Breast epithelium (tissue), 4 donors: ENCODE measurements around the gene SH3D19. TPM values are rescaled to one million over a fixed set of nuclear protein-coding genes. Genes with fewer than 3 reads are reported as not detected.
"Not testable (repeated sequence)": the region's sequence is repeated elsewhere in the genome, so short reads cannot be mapped to it uniquely, and the experiment has no call there.

Experiments
- DNase-seq, 2 donors: peaks; one replicate each; pipeline ENCODE4 v3.0.0-alpha.2; 2019; ENCODE audit warnings: low spot score in 2 of 2
- H3K27ac ChIP-seq, 2 donors: fragments of 200-600 bp; sonication (generic) in 1 of 2; one replicate each; pipeline ENCODE4 v1.5.1; 2016 to 2019; ENCODE audit warnings: mild to moderate bottlenecking in 1 of 2
- H3K27me3 ChIP-seq, 2 donors: fragments of 200-600 bp; sonication (generic) in 1 of 2; one replicate each; pipeline versions ENCODE4 v1.5.1 to v1.6.0; 2017 to 2019; ENCODE audit warnings: control low read depth in 1 of 2, mild to moderate bottlenecking in 1 of 2
- H3K36me3 ChIP-seq: fragments of 200-600 bp; one replicate; pipeline ENCODE4 v1.5.1; 2019
- H3K4me1 ChIP-seq, 2 donors: fragments of 200-600 bp; sonication (generic); one replicate each; pipeline ENCODE4 v1.5.1; 2016 to 2019; ENCODE audit warnings: control low read depth in 1 of 2
- H3K4me3 ChIP-seq, 3 donors: fragments of 200-600 bp; sonication (generic); 1 replicate in 2 of 3; 2 replicates in 1 of 3; pipeline ENCODE4 v1.5.1; 2016 to 2019; ENCODE audit warnings: mild to moderate bottlenecking in 3 of 3, moderate library complexity in 2 of 3
- H3K9me3 ChIP-seq, 2 donors: fragments of 200-600 bp; sonication (generic) in 1 of 2; one replicate each; pipeline ENCODE4 v1.5.1; 2016 to 2019; ENCODE audit warnings: control low read depth in 1 of 2
- CTCF ChIP-seq, 3 donors: fragments of 450-650 bp; IDR thresholded peaks; one replicate each; pipeline ENCODE4 v1.5.1; 2016 to 2017; ENCODE audit warnings: antibody characterized with exemption in 3 of 3, mild to moderate bottlenecking in 3 of 3, moderate library complexity in 3 of 3
- POLR2A ChIP-seq: fragments of 450-650 bp; IDR thresholded peaks from one replicate; pipeline ENCODE4 v1.6.1; 2016; ENCODE audit warnings: antibody characterized with exemption, mild to moderate bottlenecking, moderate library complexity
- POLR2AphosphoS5 ChIP-seq, 3 donors: sonication (generic); formaldehyde crosslinking; IDR thresholded peaks; one replicate each; pipeline ENCODE4 v1.6.1; 2017; ENCODE audit warnings: antibody characterized with exemption in 3 of 3
- intact Hi-C: fragments of 100-400 bp; cut with DNase I; formaldehyde crosslinking; loops from one replicate; pipeline ENCODE4 v1.15.1; 2023; ENCODE audit warnings: low total_unique reads
- total RNA-seq, 3 donors: library from RNA; depleted of rRNA; stranded (reverse); fragments of >200 nt; gene quantifications; one replicate each; pipeline ENCODE4 v1.1.0, GENCODE V29; 2016

SH3D19 gene
- total RNA-seq, 3 donors from 2014 or later, result 82.9 to 297 (median 113) TPM

DNA sequence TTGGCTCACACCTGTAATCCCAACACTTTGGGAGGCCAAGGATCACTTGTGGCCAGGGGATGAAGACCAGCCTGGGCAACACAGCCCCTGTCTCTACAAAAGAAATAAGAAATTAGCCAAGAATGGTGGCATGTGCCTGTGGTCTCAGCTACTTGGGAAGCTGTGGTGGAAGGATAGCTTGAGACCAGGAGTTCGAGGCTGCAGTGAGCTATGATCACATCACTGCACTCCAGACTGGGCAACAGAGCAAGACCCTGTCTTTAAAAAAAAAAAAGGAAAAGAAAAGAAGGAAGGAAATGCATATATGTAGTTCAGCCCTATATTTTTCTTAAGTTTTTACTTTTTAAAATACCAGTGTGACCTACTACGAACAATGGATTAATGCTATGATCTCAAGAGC is 33.4 kb downstream of the SH3D19 start:
- intact Hi-C loops, result no loop called here
- DNase-seq, result no peak
- Histone ChIP-seq H3K36me3 (no peaks in the 10 kb centered on the region), H3K4me3 (no peak overlapping the region), H3K9me3 (no peaks in the 10 kb centered on the region), H3K27me3 (no peaks in the 10 kb centered on the region), H3K4me1 (no peaks in the 10 kb centered on the region), H3K27ac (no peak overlapping the region)
- TF ChIP-seq CTCF (IDR thresholded peaks at IDR 0.05) (no peak), POLR2AphosphoS5 (IDR thresholded peaks at IDR 0.05) (no peak), POLR2A (no peak)

DNA sequence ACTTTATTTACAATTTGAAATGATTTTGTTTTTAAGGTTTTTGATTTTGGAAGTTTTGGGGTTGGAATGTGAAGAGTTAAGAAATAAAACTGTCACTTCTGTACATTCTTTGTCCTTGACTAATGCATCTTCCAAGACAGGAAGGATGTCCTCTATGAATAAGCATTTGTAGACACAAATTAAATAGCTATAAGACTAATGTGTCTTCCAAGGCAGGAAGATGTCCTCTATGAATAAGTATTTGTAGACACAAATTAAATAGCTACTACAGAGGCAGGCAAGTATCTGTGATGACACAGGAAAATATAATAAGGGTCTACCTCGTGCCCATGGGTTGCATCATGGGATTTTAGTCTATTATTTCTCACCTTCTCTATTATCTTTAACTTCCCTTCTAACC is 33.9 kb downstream of the SH3D19 start:
- Histone ChIP-seq H3K27ac (no peak overlapping the region), H3K4me3 (no peak overlapping the region), H3K27me3 (no peaks in the 10 kb centered on the region), H3K9me3 (no peaks in the 10 kb centered on the region), H3K36me3 (no peaks in the 10 kb centered on the region), H3K4me1 (no peaks in the 10 kb centered on the region)
- DNase-seq, result no peak
- TF ChIP-seq POLR2A (no peak), POLR2AphosphoS5 (IDR thresholded peaks at IDR 0.05) (no peak), CTCF (IDR thresholded peaks at IDR 0.05) (no peak)
- intact Hi-C loops, result no loop called here

- DNase-seq, result no peak
- Histone ChIP-seq H3K27me3 (no peaks in the 10 kb centered on the region), H3K4me1 (no peaks in the 10 kb centered on the region), H3K27ac (no peak overlapping the region), H3K36me3 (no peaks in the 10 kb centered on the region), H3K4me3 (no peak overlapping the region), H3K9me3 (peaks cover 0 to 7% of the 10 kb centered on the region in 2 donors)
- intact Hi-C loops, result no loop called here
- no peak for TF ChIP-seq POLR2AphosphoS5 (IDR thresholded peaks at IDR 0.05)
- TF ChIP-seq CTCF (IDR thresholded peaks at IDR 0.05), result no peak
- no peak for TF ChIP-seq POLR2A
Measured at GRCh38 chr4:151287409-151287808, 38.0 kb downstream of the SH3D19 start.

- TF ChIP-seq CTCF (IDR thresholded peaks at IDR 0.05), result no peak
- TF ChIP-seq POLR2A, result no peak
- TF ChIP-seq POLR2AphosphoS5 (IDR thresholded peaks at IDR 0.05), result no peak
- Histone ChIP-seq H3K27me3 (no peaks in the 10 kb centered on the region), H3K36me3 (no peaks in the 10 kb centered on the region), H3K4me1 (no peaks in the 10 kb centered on the region), H3K4me3 (no peak overlapping the region), H3K27ac (no peak overlapping the region), H3K9me3 (peaks cover 0 to 7% of the 10 kb centered on the region in 2 donors)
- DNase-seq, result no peak
- intact Hi-C loops, result no loop called here
Measured at GRCh38 chr4:151284534-151285245, 40.7 kb downstream of the SH3D19 start.

DNA sequence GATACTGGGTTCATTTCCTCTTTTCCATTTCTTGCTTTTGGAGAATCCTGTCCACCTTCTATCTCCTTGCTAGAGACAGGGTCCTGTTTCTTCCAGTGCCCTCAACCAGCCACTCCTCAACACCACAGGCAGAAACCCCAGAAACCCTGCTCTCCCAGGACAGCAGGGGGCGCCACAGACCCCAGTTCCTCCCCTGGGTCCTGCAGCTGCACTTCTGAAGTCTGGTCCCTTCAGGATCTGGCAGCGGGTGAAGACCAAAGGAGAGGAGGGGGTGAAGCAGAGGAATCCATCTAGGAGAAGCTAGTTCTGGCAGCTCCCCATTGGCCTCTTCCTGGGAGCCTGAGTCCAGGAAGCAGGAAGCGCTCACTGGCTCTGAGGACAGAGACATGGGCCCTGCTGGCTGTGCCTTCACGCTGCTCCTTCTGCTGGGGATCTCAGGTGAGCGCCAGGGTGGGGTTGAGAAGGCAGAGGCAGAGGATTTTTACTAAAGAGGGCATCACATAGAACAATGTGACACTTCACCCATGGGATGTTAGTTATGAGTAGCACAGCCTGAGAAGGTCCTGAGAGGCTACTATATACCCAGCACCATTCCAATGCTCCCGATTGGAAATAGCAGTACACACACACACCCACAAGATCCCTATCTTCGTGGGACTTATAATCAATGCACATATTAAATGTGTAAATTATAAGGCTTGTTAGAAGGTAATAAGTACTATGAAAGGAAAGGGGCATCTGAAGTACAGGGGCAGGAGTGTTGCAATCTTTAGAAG is 48.4 kb downstream of the SH3D19 start, which contains the start of gene PRSS48:
Gene PRSS48, plus strand, starts transcription at position 375 of the 776 bp plus-strand sequence. Its CDS starts 12 bp downstream, at position 387.
- no peak within 1 kb of the TSS for H3K27ac ChIP-seq
- peak in 2 of 3 donors; percentile 27 to 43 for TF ChIP-seq CTCF (IDR thresholded peaks at IDR 0.05)
- no peak for TF ChIP-seq POLR2AphosphoS5 (IDR thresholded peaks at IDR 0.05)
- H3K27me3 ChIP-seq, result no peaks in the 10 kb centered on the region
- no peak within 1 kb of the TSS for H3K4me3 ChIP-seq
- no peaks in the 10 kb centered on the region for H3K36me3 ChIP-seq
- no peaks in the 10 kb centered on the region for H3K4me1 ChIP-seq
- intact Hi-C loops, result no loop called here
- DNase-seq, result no peak
- no peaks in the 10 kb centered on the region for H3K9me3 ChIP-seq

GRCh38 chr4:151268905-151269304 is 56.5 kb downstream of the SH3D19 start:
- H3K4me3 ChIP-seq, H3K27ac ChIP-seq, DNase-seq, intact Hi-C loops, H3K4me1 ChIP-seq, H3K36me3 ChIP-seq, H3K9me3 ChIP-seq, H3K27me3 ChIP-seq: not testable (repeated sequence)
